ENCODE measurements around the gene PIK3C3. TPM values are rescaled to one million over a fixed set of nuclear protein-coding genes. Genes with fewer than 3 reads are reported as not detected.

PIK3C3 gene
- total and polyA plus RNA-seq, 2 of the 8 experiments (the other 6 are each of a cell fraction or from before 2014, with no cell fraction given): 15.3 to 47.4 TPM

DNA sequence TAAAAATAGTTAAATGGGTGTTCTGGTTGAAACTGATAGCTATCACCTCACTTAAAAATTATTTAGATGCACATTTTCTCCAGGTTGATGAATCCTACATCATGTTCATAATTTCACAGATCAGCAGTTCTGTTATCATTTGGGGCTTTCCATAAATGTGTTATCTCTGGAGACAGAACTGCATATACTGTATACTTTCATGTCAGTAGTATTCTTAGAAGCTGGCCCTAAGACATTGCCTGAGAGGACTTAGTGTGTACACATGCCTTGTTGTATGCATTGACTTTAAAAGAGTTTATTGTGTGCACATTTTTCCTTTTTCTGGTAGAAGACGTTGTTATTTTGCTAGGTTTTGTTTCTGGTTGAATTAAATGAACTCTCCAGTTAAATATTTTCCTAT lies 41.0 kb downstream of the PIK3C3 start (continued):
- TF ChIP-seq TEAD4 (IDR thresholded peaks at IDR 0.05; ENCODE audit: low read depth, low read length) (no peak), RAD21 (IDR thresholded peaks at IDR 0.05 in 1 of 2, conservative IDR thresholded peaks at IDR 0.05 in 1 of 2; ENCODE audit: low read depth in 2 of 2, low read length in 2 of 2) (no peak), SIX5 (IDR thresholded peaks at IDR 0.05; ENCODE audit: low read depth, low read length) (no peak)
